ENCODE results near the gene AP2B1. TPM values are rescaled to one million over a fixed set of nuclear protein-coding genes. Genes with fewer than 3 reads are reported as not detected.
A peak's percentile ranks its signal among the peaks of the same experiment; 100 is the strongest.
"Not testable (repeated sequence)": the region's sequence is repeated elsewhere in the genome, so short reads cannot be mapped to it uniquely, and the experiment has no call there.

Gene AP2B1
- total RNA-seq, 1 experiment from 2014 or later, result 87.1 TPM

GRCh38 chr17:35742496-35742895 is 155.4 kb downstream of the AP2B1 start:
- Histone ChIP-seq H3K4me3 (ENCODE audit: insufficient read depth, low read depth, low read length) (no peak overlapping the region), H3K27me3 (ENCODE audit: control insufficient read depth, insufficient read depth, low read length) (peaks cover 53% of the 10 kb centered on the region), H3K36me3 (replicated peaks; ENCODE audit: control insufficient read depth, insufficient read depth, low read length) (no peaks in the 10 kb centered on the region)
- DNase-seq, result peak; percentile 40

DNA sequence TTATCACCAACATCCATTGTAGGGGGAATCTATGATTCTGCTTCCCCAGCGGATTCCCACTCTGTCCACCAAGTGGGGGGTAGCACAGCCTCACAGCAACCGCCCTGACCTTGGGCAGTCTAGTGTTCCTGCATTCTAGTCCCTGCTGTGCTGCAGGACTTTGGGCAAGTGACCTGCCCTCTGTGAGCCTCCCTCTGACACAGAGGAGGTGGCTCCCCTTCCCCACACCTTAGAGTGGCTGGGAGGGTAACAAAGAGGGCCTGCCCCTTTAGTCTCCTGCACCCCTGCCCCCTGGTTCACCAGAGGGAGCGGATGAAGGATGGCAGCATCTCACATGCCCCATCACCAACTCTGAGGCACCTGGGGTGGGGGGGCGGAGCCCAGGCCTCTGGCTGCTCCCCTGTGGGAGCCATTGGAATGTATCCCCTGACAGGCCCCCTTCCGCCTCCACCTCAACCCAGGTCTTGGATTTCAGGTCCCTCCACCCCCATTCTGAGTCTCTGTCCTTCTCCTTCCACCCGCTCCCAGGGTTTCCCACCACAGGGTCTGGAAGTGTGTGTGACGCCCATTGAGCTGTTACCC is 155.9 kb downstream of the AP2B1 start:
- Histone ChIP-seq H3K36me3 (replicated peaks; ENCODE audit: control insufficient read depth, insufficient read depth, low read length) (no peaks in the 10 kb centered on the region), H3K27me3 (ENCODE audit: control insufficient read depth, insufficient read depth, low read length) (peaks cover 52% of the 10 kb centered on the region), H3K4me3 (ENCODE audit: insufficient read depth, low read depth, low read length) (no peak overlapping the region)
- DNase-seq, result peak; percentile 65

DNA sequence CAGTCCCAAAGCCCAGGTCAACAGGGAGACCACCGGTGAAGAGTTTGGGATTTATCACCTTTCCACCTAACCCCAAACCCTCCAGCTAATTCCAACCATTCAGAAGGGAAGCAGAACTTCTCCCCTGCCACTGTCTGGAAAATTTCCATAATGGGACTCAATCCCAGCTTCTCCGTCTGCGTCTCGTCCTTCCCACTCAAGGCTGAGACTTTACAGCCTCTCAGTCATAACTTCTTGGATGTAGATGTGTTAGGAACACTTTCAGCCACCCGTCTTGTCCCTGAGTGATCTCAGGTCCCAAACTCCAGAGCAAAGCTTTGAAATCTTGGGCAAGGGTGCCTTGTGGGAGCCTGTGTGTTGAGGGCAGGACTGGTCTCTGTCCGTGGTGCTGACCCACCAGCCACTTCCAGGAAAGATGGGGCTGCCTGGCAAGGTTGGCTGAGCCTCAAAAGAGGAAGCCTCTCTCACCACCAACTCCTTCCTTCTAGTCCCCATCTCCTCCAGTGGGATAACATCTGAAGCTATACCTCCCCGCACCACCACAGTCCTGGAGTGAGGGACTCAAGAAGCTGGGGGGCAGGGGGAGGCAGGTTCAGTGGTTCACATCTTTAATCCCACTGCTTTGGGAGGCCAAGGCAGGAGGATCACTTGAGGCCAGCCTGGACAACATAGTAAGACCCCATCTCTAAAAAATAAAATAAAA is 156.7 kb downstream of the AP2B1 start:
- Histone ChIP-seq H3K36me3 (replicated peaks; ENCODE audit: control insufficient read depth, insufficient read depth, low read length) (no peaks in the 10 kb centered on the region), H3K27me3 (ENCODE audit: control insufficient read depth, insufficient read depth, low read length) (peaks cover 46% of the 10 kb centered on the region), H3K4me3 (ENCODE audit: insufficient read depth, low read depth, low read length) (no peak overlapping the region)
- DNase-seq, result peak; percentile 86

GRCh38 chr17:35744830-35745229 is 157.7 kb downstream of the AP2B1 start:
- Histone ChIP-seq H3K4me3 (ENCODE audit: insufficient read depth, low read depth, low read length) (no peak overlapping the region), H3K36me3 (replicated peaks; ENCODE audit: control insufficient read depth, insufficient read depth, low read length) (no peaks in the 10 kb centered on the region), H3K27me3 (ENCODE audit: control insufficient read depth, insufficient read depth, low read length) (peaks cover 43% of the 10 kb centered on the region)
- DNase-seq, result no peak

DNA sequence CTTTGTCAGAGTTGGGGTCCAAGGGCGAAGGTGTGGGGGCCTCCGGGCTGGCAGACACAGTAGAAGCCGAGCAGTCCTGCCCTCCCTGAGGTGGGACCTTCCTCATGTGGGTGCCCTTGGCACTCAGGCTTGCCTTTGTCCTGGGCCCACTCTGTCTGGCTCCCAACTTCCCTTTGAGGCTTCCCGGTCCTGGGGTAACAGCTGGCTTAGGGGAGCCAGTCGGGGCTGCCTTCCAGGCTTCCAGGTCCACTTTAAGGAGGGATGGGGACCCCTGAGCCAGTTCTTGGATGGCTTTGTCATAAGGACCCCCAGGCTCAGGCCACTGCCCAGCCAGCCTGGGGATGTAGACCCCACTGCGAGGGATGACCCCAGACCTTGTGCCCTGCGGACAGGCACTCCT is 158.1 kb downstream of the AP2B1 start:
- Histone ChIP-seq H3K4me3 (ENCODE audit: insufficient read depth, low read depth, low read length) (no peak overlapping the region), H3K36me3 (replicated peaks; ENCODE audit: control insufficient read depth, insufficient read depth, low read length) (no peaks in the 10 kb centered on the region), H3K27me3 (ENCODE audit: control insufficient read depth, insufficient read depth, low read length) (peaks cover 43% of the 10 kb centered on the region)
- peak; percentile 36 for DNase-seq

DNA sequence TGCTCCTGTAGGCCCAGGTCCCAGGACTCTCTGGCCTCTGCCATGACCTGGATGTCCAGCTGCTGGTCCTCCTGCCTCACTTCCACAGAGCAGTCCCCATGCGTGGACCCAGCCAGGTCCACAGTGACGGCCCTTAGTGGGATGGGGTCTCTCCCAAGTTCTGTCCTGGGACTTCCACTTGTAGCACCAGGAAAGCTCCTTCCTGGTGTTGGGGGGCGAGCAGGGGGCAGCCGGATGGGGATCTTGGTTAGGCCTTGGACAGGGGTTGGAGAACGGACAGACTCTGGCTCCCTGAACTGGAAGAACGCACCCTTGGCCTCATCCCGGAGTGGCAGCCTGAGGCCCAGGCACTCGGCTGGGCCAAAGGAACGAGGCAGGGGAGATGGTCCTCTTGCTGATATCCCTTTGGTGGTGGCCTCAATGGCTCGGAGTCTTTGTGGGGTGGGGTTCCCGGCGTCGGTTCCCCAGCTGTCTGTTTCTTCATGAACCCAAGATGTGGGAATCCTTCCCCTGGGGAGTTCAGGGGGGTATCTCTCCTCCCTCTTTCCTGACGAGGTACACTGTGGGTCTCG is 158.7 kb downstream of the AP2B1 start:
- peaks cover 42% of the 10 kb centered on the region for H3K27me3 ChIP-seq (ENCODE audit: control insufficient read depth, insufficient read depth, low read length)
- peak; percentile 26 for DNase-seq
- H3K4me3 ChIP-seq (ENCODE audit: insufficient read depth, low read depth, low read length), result no peak overlapping the region
- no peaks in the 10 kb centered on the region for H3K36me3 ChIP-seq (replicated peaks; ENCODE audit: control insufficient read depth, insufficient read depth, low read length)

- Histone ChIP-seq H3K27me3 (ENCODE audit: control insufficient read depth, insufficient read depth, low read length) (peaks cover 30% of the 10 kb centered on the region), H3K4me3 (ENCODE audit: insufficient read depth, low read depth, low read length) (no peak overlapping the region), H3K36me3 (replicated peaks; ENCODE audit: control insufficient read depth, insufficient read depth, low read length) (no peaks in the 10 kb centered on the region)
- DNase-seq, result peak; percentile 94
Observed at GRCh38 chr17:35747540-35748017, 160.5 kb downstream of the AP2B1 start.

DNA sequence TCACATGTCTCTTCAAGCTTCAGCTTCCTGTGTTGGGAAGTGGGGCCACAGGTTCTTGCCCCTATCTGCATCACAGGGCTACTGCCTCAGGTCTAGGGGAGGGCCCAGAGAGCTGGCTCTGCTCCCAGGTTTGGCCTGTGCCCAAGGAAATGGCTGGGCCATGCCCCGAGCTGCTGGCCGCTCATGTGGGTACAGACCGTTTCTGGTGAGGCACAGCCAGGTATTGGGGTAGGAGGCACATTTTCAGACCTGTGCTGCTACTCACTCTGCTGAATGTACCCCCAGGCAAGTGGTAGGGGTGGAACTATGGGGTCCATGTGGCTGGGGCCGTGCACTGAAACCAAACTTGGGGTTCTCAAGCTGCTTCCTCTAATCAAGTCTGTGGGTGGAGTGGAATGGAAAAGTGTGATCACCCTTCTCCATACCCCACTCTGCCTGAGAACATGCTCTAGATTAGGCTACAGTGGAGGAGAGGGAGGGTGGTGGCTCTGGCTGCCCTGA is 161.3 kb downstream of the AP2B1 start:
- Histone ChIP-seq H3K36me3 (replicated peaks; ENCODE audit: control insufficient read depth, insufficient read depth, low read length) (no peaks in the 10 kb centered on the region), H3K27me3 (ENCODE audit: control insufficient read depth, insufficient read depth, low read length) (peaks cover 22% of the 10 kb centered on the region), H3K4me3 (ENCODE audit: insufficient read depth, low read depth, low read length) (no peak overlapping the region)
- DNase-seq, result peak; percentile 32

DNA sequence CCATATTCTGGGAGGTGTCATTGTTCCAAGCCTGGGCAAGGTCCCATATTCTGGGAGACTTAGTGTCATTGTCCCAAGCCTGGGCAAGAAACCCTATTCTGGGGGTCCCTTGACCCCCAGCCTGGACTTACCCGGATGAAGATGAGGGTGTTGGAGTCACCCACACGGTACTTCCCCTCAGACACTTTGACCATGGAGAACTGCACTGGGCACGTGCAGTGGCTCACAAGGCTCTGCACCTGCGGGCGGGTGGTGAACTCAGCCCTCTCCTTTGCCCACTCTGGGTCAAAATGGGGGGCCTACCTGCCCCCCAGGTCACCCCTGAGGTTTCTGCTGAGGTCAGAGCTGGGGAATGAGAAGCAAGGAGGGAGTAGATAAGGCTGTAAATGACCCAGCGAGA is 161.9 kb downstream of the AP2B1 start:
- H3K27me3 ChIP-seq (ENCODE audit: control insufficient read depth, insufficient read depth, low read length), result peaks cover 21% of the 10 kb centered on the region
- no peak for DNase-seq
- no peak overlapping the region for H3K4me3 ChIP-seq (ENCODE audit: insufficient read depth, low read depth, low read length)
- H3K36me3 ChIP-seq (replicated peaks; ENCODE audit: control insufficient read depth, insufficient read depth, low read length), result no peaks in the 10 kb centered on the region

GRCh38 chr17:35749560-35750412 is 162.7 kb downstream of the AP2B1 start:
- H3K36me3 ChIP-seq (replicated peaks; ENCODE audit: control insufficient read depth, insufficient read depth, low read length), result no peaks in the 10 kb centered on the region
- peaks cover 21% of the 10 kb centered on the region for H3K27me3 ChIP-seq (ENCODE audit: control insufficient read depth, insufficient read depth, low read length)
- H3K4me3 ChIP-seq (ENCODE audit: insufficient read depth, low read depth, low read length), result peak overlapping the region; percentile 33
- peak; percentile 92 for DNase-seq

DNA sequence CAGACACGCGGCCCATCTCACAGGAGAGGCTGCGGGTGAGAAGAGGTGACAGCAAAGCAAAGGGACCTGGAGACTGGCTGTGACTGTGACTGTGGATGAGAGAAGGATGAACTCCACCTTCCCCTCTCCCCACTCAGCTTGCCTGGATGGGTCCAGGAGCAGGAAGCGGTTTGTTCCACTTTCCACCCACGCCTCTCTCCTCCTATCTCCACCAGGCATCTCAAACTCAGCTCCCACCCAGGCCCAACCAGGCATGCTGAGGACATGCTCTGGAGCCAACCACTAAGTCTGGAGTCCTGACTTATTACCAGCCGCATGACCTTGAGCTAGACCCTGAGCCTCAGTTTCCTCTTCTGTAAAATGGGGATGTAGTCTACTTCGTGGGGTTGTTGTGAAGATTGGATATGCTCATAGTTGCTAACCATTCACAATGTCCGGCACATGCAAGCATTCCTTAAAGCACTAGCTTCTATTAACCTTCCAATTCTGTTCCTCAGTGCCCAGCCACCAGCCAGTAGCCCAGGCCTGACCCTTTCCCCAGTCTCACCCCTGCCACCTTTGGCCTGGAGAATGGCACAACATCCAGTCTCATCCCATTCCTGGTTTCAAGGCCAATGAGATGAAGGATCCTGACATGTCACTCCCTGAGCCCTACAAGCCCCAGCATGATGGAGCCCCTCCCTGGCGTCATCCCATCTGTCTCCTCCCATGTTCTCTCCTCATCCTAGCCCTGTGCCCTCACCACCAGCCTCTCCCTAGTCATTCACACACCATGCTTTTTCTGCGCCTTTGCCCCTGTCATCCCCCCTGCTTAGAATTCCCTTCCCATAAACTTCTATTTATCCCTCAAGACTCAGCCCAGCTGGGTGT is 163.6 kb downstream of the AP2B1 start:
- no peak overlapping the region for H3K4me3 ChIP-seq (ENCODE audit: insufficient read depth, low read depth, low read length)
- no peaks in the 10 kb centered on the region for H3K36me3 ChIP-seq (replicated peaks; ENCODE audit: control insufficient read depth, insufficient read depth, low read length)
- DNase-seq, result no peak
- peaks cover 21% of the 10 kb centered on the region for H3K27me3 ChIP-seq (ENCODE audit: control insufficient read depth, insufficient read depth, low read length)

DNA sequence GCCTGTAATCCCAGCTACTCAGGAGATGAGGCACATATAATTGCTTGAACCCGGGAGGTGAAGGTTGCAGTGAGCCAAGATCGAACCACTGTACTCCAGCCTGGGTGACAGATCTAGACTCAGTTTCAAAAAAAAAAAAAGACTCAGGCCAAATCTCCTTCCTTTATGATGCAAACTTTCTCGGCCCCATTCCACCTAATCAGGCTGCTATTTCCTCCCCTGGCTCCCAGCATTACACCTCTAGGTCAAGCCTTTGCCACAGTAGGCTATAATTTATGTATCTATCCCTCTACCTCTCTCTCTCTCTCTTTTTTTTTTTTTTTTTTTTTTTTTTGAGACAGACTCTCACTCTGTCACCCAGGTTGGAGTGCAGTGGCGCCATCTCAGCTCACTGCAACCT is 164.4 kb downstream of the AP2B1 start:
- peak; percentile 52 for DNase-seq
- H3K27me3 ChIP-seq (ENCODE audit: control insufficient read depth, insufficient read depth, low read length), result peaks cover 21% of the 10 kb centered on the region
- H3K36me3 ChIP-seq (replicated peaks; ENCODE audit: control insufficient read depth, insufficient read depth, low read length); H3K4me3 ChIP-seq (ENCODE audit: insufficient read depth, low read depth, low read length): not testable (repeated sequence)

DNA sequence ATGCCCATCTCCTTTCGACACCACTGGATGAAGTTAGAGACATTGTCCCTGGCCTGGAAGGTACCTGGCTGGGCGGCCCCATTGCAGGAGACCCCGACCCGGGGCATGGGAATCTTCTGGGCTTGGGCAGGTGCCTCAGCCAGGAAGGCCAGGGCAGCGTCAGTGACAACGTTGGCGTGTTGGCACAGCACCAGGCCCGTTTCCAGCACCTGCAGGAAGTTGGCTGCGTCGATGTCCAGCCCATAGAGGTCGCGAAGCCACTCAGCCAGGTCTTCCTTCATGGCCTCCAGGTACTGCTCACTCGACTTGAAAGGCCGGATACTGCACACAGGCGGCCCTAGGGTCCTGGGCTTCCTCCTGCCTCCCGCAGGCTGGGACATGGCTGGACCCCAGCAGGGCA is 165.3 kb downstream of the AP2B1 start:
- DNase-seq, result no peak
- H3K4me3 ChIP-seq (ENCODE audit: insufficient read depth, low read depth, low read length), result no peak overlapping the region

More for the DNA sequence above, 165.3 kb downstream of the AP2B1 start:
- no peaks in the 10 kb centered on the region for H3K36me3 ChIP-seq (replicated peaks; ENCODE audit: control insufficient read depth, insufficient read depth, low read length)
- peaks cover 21% of the 10 kb centered on the region for H3K27me3 ChIP-seq (ENCODE audit: control insufficient read depth, insufficient read depth, low read length)

Measured in H7 (cell line).